ENCODE results near the gene ALDH1A2.
"Not testable (repeated sequence)": the region's sequence is repeated elsewhere in the genome, so short reads cannot be mapped to it uniquely, and the experiment has no call there.

The ALDH1A2 gene

GRCh38 chr15:58065445-58066041 is at the start of gene ALDH1A2:
Gene ALDH1A2, minus strand, starts transcription at chr15:58065711. Its CDS starts 61 bp downstream, at chr15:58065650.
- H3K4me3 ChIP-seq (ENCODE audit: control insufficient read depth, low read depth, low read length): peak within 1 kb of the TSS; percentile 24
- TF ChIP-seq, protein P1, sequence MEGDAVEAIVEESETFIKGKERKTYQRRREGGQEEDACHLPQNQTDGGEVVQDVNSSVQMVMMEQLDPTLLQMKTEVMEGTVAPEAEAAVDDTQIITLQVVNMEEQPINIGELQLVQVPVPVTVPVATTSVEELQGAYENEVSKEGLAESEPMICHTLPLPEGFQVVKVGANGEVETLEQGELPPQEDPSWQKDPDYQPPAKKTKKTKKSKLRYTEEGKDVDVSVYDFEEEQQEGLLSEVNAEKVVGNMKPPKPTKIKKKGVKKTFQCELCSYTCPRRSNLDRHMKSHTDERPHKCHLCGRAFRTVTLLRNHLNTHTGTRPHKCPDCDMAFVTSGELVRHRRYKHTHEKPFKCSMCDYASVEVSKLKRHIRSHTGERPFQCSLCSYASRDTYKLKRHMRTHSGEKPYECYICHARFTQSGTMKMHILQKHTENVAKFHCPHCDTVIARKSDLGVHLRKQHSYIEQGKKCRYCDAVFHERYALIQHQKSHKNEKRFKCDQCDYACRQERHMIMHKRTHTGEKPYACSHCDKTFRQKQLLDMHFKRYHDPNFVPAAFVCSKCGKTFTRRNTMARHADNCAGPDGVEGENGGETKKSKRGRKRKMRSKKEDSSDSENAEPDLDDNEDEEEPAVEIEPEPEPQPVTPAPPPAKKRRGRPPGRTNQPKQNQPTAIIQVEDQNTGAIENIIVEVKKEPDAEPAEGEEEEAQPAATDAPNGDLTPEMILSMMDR (IDR thresholded peaks at IDR 0.05; ENCODE audit: control insufficient read depth, insufficient read depth, low read depth, low read length, missing control alignments): no peak
- no peak for DNase-seq (ENCODE audit: low read depth)

DNA sequence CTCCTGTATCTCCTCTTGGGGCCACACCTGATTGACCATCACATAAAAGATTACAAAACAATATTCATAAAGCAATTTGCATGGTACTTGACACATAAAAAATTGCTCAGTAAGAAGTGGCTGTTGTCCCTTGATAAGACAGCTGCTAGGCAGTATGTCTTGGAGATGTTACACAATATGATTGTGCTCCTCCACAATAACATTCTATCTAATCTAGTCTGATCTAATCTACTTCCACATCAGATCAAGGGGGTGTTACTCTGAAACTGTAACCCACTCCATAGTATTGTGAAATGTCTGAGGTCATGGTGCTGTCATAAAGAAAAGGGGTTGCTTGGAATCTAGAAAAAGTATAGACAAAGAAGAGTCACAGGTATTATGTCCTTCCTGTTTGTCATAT is 49.3 kb upstream of the ALDH1A2 start:
- no peak overlapping the region for H3K4me3 ChIP-seq (ENCODE audit: control insufficient read depth, low read depth, low read length)
- no peak for DNase-seq (ENCODE audit: low read depth)
- TF ChIP-seq, protein P1 (IDR thresholded peaks at IDR 0.05; ENCODE audit: control insufficient read depth, insufficient read depth, low read depth, low read length, missing control alignments): no peak

DNA sequence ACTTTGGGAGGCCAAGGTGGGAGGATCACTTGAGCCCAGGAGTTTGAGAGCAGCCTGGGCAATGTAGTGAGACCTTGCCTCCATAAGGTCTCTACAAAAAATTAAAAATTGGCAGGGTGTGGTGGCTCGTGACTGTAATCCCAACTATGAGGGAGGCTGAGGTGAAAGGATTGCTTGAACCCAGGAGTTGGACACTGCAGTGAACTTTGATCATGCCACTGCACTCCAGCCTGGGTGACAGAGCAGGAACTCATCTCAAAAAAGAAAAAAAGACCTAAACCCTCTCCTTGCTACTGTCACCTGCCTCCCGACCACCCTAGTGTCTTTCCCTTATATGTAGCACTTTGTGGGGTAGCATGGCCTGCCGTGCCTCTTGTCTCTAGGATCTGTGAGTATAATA is 48.9 kb upstream of the ALDH1A2 start:
- no peak overlapping the region for H3K4me3 ChIP-seq (ENCODE audit: control insufficient read depth, low read depth, low read length)
- DNase-seq (ENCODE audit: low read depth): no peak
- TF ChIP-seq, protein P1 (IDR thresholded peaks at IDR 0.05; ENCODE audit: control insufficient read depth, insufficient read depth, low read depth, low read length, missing control alignments): no peak

GRCh38 chr15:58113358-58113757 is 47.8 kb upstream of the ALDH1A2 start:
- not testable (repeated sequence) for DNase-seq (ENCODE audit: low read depth); H3K4me3 ChIP-seq (ENCODE audit: control insufficient read depth, low read depth, low read length)

GRCh38 chr15:58111718-58112104 is 46.2 kb upstream of the ALDH1A2 start:
- no peak overlapping the region for H3K4me3 ChIP-seq (ENCODE audit: control insufficient read depth, low read depth, low read length)
- no peak for DNase-seq (ENCODE audit: low read depth)
- TF ChIP-seq, protein P1 (IDR thresholded peaks at IDR 0.05; ENCODE audit: control insufficient read depth, insufficient read depth, low read depth, low read length, missing control alignments): no peak

GRCh38 chr15:58110999-58111717 is 45.6 kb upstream of the ALDH1A2 start:
- DNase-seq (ENCODE audit: low read depth): no peak
- H3K4me3 ChIP-seq (ENCODE audit: control insufficient read depth, low read depth, low read length): no peak overlapping the region
- TF ChIP-seq, protein P1 (IDR thresholded peaks at IDR 0.05; ENCODE audit: control insufficient read depth, insufficient read depth, low read depth, low read length, missing control alignments): no peak

DNA sequence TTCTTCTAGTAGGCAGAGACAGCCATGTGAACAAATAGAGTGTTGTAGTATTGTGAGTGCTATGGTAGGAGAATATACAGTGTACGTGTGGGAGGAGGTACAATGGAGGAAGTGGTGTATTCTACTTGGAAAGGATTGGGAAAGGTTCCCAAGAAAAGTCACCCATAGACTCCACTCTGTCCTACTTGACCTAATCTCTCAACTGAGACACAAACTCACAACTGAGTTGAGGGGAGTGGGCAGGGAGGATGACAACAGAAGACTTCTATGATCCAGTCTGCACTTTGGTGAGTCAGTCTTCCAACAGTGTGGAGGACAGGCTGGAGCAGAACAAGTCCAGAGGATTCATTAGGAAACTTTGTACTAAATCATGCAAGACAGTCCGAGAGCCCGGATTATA is 43.9 kb upstream of the ALDH1A2 start:
- TF ChIP-seq, protein P1 (IDR thresholded peaks at IDR 0.05; ENCODE audit: control insufficient read depth, insufficient read depth, low read depth, low read length, missing control alignments): no peak
- H3K4me3 ChIP-seq (ENCODE audit: control insufficient read depth, low read depth, low read length): no peak overlapping the region
- no peak for DNase-seq (ENCODE audit: low read depth)
